ENCODE results near the gene MESP1.

MESP1 gene

GRCh38 chr15:89749526-89749925 lies 1.5 kb downstream of the MESP1 start:
- Histone ChIP-seq H3K27ac (no peak overlapping the region), H2AFZ (ENCODE audit: low read depth) (peak overlapping the region; percentile 87), H3K9ac (peak overlapping the region; percentile 74; the same call in 1 of the 2 replicates), H3K4me2 (peak overlapping the region; percentile 91), H3K36me3 (ENCODE audit: insufficient read depth) (no peaks in the 10 kb centered on the region), H4K20me1 (ENCODE audit: insufficient read depth) (no peaks in the 10 kb centered on the region), H3K4me1 (ENCODE audit: low read depth, poor library complexity, severe bottlenecking) (peaks cover 12% of the 10 kb centered on the region), H3K4me3 (IDR thresholded peaks at IDR 0.05; ENCODE audit: insufficient read depth, low read depth, low read length) (no peak overlapping the region), H3K27me3 (ENCODE audit: insufficient read depth, low read depth) (no peaks in the 10 kb centered on the region), H3K79me2 (ENCODE audit: insufficient read depth, low read depth) (no peaks in the 10 kb centered on the region)
- no peak for TF ChIP-seq CTCF (conservative IDR thresholded peaks at IDR 0.05; ENCODE audit: low read depth, low read length)

GRCh38 chr15:89749054-89749453 lies 2.0 kb downstream of the MESP1 start:
- no peak for TF ChIP-seq CTCF (conservative IDR thresholded peaks at IDR 0.05; ENCODE audit: low read depth, low read length)
- Histone ChIP-seq H3K36me3 (ENCODE audit: insufficient read depth) (no peaks in the 10 kb centered on the region), H3K4me1 (ENCODE audit: low read depth, poor library complexity, severe bottlenecking) (peaks cover 12% of the 10 kb centered on the region), H3K4me2 (no peak overlapping the region), H3K27ac (no peak overlapping the region), H2AFZ (ENCODE audit: low read depth) (no peak overlapping the region), H3K79me2 (ENCODE audit: insufficient read depth, low read depth) (no peaks in the 10 kb centered on the region), H3K4me3 (IDR thresholded peaks at IDR 0.05; ENCODE audit: insufficient read depth, low read depth, low read length) (no peak overlapping the region), H3K27me3 (ENCODE audit: insufficient read depth, low read depth) (no peaks in the 10 kb centered on the region), H3K9ac (no peak overlapping the region), H4K20me1 (ENCODE audit: insufficient read depth) (no peaks in the 10 kb centered on the region)

- Histone ChIP-seq H3K36me3 (ENCODE audit: insufficient read depth) (no peaks in the 10 kb centered on the region), H3K79me2 (ENCODE audit: insufficient read depth, low read depth) (no peaks in the 10 kb centered on the region), H4K20me1 (ENCODE audit: insufficient read depth) (no peaks in the 10 kb centered on the region), H3K4me2 (no peak overlapping the region), H3K4me1 (ENCODE audit: low read depth, poor library complexity, severe bottlenecking) (peaks cover 12% of the 10 kb centered on the region), H3K27me3 (ENCODE audit: insufficient read depth, low read depth) (no peaks in the 10 kb centered on the region), H3K9ac (no peak overlapping the region), H2AFZ (ENCODE audit: low read depth) (no peak overlapping the region), H3K4me3 (IDR thresholded peaks at IDR 0.05; ENCODE audit: insufficient read depth, low read depth, low read length) (no peak overlapping the region), H3K27ac (no peak overlapping the region)
- TF ChIP-seq CTCF (conservative IDR thresholded peaks at IDR 0.05; ENCODE audit: low read depth, low read length) = no peak
These were observed 3.1 kb downstream of the MESP1 start for GRCh38 chr15:89747708-89748682.

- Histone ChIP-seq H3K9ac (no peak overlapping the region), H3K79me2 (ENCODE audit: insufficient read depth, low read depth) (no peaks in the 10 kb centered on the region), H3K36me3 (ENCODE audit: insufficient read depth) (no peaks in the 10 kb centered on the region), H3K27me3 (ENCODE audit: insufficient read depth, low read depth) (no peaks in the 10 kb centered on the region), H2AFZ (ENCODE audit: low read depth) (no peak overlapping the region), H3K4me1 (ENCODE audit: low read depth, poor library complexity, severe bottlenecking) (peaks cover 7% of the 10 kb centered on the region), H3K4me3 (IDR thresholded peaks at IDR 0.05; ENCODE audit: insufficient read depth, low read depth, low read length) (no peak overlapping the region), H3K4me2 (no peak overlapping the region), H3K27ac (no peak overlapping the region), H4K20me1 (ENCODE audit: insufficient read depth) (no peaks in the 10 kb centered on the region)
- no peak for TF ChIP-seq CTCF (conservative IDR thresholded peaks at IDR 0.05; ENCODE audit: low read depth, low read length)
These were observed 4.7 kb downstream of the MESP1 start for GRCh38 chr15:89746386-89746780.

Measured in KMS-11 (cell line).